ENCODE measurements around the gene PROB1.
"Not testable (repeated sequence)": the region's sequence is repeated elsewhere in the genome, so short reads cannot be mapped to it uniquely, and the experiment has no call there.

Gene PROB1, protein sequence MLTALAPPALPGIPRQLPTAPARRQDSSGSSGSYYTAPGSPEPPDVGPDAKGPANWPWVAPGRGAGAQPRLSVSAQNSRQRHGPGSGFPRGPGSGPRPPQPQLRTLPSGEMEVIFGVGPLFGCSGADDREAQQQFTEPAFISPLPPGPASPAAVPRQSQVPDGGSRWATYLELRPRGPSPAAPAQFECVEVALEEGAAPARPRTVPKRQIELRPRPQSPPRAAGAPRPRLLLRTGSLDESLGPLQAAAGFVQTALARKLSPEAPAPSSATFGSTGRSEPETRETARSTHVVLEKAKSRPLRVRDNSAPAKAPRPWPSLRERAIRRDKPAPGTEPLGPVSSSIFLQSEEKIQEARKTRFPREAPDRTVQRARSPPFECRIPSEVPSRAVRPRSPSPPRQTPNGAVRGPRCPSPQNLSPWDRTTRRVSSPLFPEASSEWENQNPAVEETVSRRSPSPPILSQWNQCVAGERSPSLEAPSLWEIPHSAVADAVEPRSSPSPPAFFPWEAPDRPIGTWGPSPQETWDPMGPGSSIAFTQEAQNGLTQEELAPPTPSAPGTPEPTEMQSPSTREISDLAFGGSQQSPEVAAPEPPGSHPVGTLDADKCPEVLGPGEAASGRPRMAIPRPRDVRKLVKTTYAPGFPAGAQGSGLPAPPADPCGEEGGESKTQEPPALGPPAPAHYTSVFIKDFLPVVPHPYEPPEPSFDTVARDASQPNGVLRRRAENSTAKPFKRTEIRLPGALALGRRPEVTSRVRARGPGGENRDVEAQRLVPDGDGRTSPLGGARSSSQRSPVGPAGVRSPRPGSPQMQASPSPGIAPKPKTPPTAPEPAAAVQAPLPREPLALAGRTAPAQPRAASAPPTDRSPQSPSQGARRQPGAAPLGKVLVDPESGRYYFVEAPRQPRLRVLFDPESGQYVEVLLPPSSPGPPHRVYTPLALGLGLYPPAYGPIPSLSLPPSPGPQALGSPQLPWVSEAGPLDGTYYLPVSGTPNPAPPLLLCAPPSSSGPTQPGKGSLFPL

DNA sequence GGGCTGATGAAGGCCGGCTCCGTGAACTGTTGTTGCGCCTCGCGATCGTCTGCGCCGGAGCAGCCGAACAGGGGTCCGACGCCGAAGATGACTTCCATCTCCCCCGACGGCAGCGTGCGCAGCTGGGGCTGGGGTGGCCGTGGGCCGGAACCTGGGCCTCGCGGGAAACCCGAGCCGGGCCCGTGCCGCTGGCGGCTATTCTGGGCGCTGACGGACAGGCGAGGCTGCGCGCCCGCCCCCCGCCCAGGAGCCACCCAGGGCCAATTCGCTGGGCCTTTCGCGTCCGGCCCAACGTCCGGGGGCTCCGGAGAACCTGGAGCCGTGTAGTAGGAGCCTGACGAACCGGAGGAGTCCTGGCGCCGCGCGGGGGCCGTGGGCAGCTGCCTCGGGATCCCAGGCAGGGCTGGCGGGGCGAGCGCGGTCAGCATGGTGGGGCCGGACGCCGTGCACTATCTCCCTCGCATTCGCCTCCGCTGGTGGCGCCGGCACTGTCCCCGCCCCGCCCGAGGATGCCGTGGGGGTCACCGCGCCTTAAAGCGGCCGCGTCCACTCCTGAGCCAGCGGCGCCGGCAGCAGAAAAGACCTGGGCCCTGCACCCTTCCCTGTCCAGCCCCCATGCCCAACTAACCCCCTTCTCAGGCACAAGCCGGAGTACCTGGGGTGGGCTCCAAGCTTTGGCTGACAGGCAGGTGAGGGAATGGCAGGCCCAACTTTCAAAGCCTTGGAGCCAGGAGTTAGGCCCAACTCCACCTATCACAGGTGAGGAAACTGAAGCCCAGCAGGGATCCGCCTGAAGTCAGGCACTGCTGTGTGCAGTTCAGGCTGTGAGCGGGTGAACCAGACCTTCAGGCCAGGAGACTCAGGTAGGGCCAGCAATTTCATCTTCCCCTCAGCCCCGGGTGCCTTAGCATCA, at the start of gene PROB1:
Gene PROB1 (minus strand): TSS at position 451 of the 913 bp plus-strand sequence. CDS start 23 bp downstream, at position 428.
- Histone ChIP-seq H3K36me3 (ENCODE audit: insufficient read depth, low read length) (no peaks in the 10 kb centered on the region), H3K9ac (ENCODE audit: low read depth, low read length) (peak within 1 kb of the TSS; percentile 80), H3K4me1 (ENCODE audit: insufficient read depth, low read length) (peaks cover 23% of the 10 kb centered on the region), H3K9me3 (ENCODE audit: control insufficient read depth, insufficient read depth, low read length) (no peaks in the 10 kb centered on the region)

DNA sequence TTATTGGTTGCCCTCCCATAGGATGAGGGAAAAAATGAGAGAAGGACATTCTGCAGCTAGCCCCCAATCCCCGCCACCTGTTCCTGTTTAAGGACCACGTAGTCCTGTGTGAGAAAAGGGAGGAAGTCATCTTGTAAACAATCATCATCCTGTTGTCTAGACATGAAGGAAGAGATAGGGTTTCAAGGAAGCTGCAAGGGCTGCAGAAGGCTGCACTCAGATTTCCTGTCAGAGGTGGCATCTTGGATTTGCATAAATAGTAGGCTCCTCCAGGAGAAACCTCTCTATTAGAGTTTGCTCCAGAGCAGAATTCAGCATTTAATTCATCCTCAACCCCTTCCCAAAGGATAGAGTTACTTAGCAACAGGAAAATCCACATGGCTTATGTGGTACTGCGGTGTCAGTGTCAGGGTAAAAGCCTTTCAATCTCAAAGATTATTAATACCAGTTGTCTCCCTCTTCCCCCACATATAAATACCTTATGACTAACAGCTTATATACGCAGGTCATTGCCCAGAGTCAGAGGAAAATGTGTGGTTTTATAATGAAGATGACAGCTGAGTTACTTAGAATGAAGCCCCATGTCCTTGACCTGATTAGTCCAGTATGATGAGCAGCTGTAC, 49.0 kb upstream of the PROB1 start:
- Histone ChIP-seq H3K36me3 (ENCODE audit: insufficient read depth, low read length) (no peaks in the 10 kb centered on the region), H3K9me3 (ENCODE audit: control insufficient read depth, insufficient read depth, low read length) (no peaks in the 10 kb centered on the region), H3K9ac (ENCODE audit: low read depth, low read length) (no peak overlapping the region), H3K4me1 (ENCODE audit: insufficient read depth, low read length) (0 out of 2 replicates have a peak, but pooled peaks cover 5% of the 10 kb centered on the region)

DNA sequence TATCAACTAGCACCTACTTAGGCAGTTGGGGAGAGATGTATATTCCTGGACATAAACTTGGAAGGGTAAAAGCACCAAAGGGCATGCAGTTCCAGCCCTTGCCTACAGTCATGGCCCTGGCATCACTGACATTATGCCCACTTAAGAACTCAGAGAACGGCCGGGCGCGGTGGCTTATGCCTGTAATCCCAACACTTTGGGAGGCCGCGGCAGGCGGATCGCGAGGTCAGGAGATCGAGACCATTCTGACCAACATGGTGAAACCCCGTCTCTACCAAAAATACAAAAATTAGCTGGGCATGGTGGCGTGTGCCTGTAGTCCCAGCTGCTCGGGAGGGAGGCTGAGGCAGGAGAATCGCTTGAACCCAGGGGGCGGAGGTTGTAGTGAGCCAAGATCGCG, 45.5 kb upstream of the PROB1 start:
- not testable (repeated sequence) for H3K36me3 ChIP-seq (ENCODE audit: insufficient read depth, low read length); H3K4me1 ChIP-seq (ENCODE audit: insufficient read depth, low read length); H3K9ac ChIP-seq (ENCODE audit: low read depth, low read length); H3K9me3 ChIP-seq (ENCODE audit: control insufficient read depth, insufficient read depth, low read length)

DNA sequence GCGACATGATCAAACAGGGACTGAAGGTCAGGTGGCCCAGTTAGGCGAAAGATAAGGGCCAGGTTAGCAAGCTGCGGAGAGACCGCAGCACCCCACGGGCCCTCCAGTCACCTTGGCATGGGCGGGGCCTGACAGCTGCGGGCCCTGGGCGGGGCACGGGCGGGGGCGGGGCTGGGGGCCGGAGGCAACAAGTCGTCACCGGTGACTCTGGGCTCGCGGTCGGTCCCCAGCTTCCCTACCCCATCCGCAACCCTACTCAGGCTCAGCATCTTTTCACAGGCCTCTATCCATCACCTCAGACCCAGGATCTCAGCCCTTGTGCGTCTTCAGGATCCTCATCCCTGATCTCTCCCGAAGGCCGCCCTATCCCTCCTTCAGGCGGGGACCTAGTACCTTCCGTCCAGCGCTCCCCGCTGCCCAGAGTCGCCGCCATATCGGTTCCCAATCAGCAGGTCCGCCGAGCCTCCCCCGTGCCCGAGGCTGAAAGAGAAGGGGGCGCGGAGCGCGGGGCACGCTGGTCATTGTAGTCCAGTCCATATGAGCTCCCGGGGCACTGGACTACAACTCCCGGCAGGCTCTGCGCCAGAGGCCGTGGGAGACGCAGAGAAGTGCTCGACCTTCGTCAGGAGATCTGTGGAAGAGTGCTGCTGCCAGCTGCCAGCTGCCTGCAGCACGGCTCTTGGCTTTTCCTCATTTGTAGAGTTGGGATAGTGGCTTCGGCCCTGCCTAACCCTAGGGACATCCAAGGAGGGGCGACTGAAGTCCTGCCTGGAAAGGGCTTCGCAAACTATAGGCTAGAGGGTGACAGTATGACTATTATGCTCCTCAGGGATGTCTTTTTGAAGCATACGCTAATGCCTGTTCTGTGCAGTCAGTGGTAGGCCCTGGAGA, 44.4 kb upstream of the PROB1 start, which contains the start of gene DNAJC18:
Gene DNAJC18 (minus strand): TSS at position 513 of the 891 bp plus-strand sequence. CDS start 80 bp downstream, at position 433.
- peak within 1 kb of the TSS; percentile 96 for H3K9ac ChIP-seq (ENCODE audit: low read depth, low read length)
- no peaks in the 10 kb centered on the region; the same call in 1 of the 2 replicates for H3K36me3 ChIP-seq (ENCODE audit: insufficient read depth, low read length)
- no peaks in the 10 kb centered on the region for H3K9me3 ChIP-seq (ENCODE audit: control insufficient read depth, insufficient read depth, low read length)
- H3K4me1 ChIP-seq (ENCODE audit: insufficient read depth, low read length), result 0 out of 2 replicates have a peak, but pooled peaks cover 5% of the 10 kb centered on the region

DNA sequence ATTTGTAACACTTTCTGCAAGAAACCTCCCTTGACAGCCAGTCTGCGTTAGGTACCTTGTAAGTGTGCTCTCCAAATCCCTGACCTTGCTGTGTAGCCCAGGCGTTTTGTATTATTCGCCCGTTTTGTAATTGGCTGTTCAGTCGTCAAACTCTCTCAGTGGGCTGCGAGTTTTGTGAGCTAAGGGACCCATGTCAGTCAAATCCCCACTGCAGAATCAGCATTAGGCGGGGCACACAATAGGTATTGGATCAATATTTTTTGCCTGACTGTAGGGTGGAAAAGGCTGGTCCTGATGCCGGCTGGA, 43.8 kb upstream of the PROB1 start:
- H3K9ac ChIP-seq (ENCODE audit: low read depth, low read length), result peak overlapping the region; percentile 51
- H3K9me3 ChIP-seq (ENCODE audit: control insufficient read depth, insufficient read depth, low read length), result no peaks in the 10 kb centered on the region
- 0 out of 2 replicates have a peak, but pooled peaks cover 1% of the 10 kb centered on the region for H3K4me1 ChIP-seq (ENCODE audit: insufficient read depth, low read length)
- no peaks in the 10 kb centered on the region; the same call in 1 of the 2 replicates for H3K36me3 ChIP-seq (ENCODE audit: insufficient read depth, low read length)

DNA sequence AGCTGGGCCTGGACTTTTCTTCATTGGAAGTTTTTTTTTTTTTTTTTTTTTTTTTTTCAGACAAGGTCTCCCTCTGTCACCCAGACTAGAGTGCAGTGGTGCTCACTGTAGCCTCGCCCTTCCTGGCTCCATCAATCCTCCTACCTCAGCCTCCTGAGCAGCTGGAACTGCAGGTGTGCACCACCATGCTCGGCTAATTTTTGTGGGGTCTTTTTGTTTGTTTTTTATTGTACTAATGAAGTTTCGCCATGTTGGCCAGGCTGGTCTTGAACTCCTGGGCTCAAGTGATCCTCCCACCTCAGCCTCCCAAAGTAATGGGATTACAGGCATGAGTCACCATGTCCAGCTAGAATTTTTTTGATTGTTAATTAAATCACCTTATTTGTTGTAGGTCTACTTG, 40.8 kb upstream of the PROB1 start:
- Histone ChIP-seq H3K9ac (ENCODE audit: low read depth, low read length) (no peak overlapping the region), H3K36me3 (ENCODE audit: insufficient read depth, low read length) (no peaks in the 10 kb centered on the region; the same call in 1 of the 2 replicates), H3K4me1 (ENCODE audit: insufficient read depth, low read length) (no peaks in the 10 kb centered on the region), H3K9me3 (ENCODE audit: control insufficient read depth, insufficient read depth, low read length) (no peaks in the 10 kb centered on the region)

DNA sequence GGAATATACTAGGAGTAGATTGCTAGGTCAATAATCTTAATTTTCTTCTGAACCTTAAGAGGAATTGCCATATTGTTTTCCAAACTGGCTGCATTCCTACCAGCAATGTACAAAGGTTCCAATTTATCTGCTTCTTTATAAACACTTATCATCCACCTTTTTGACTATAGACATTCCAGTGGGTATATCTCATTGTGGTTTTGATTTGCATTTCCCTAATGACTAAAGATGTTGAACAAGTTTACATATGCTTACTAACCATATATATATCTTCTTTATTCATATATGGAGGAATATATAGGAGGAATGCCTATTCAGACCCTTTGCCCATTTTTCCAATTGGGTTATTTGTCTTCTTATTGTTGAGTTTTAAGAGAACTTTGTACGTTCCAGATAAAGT, 36.8 kb upstream of the PROB1 start:
- H3K9me3 ChIP-seq (ENCODE audit: control insufficient read depth, insufficient read depth, low read length), result no peaks in the 10 kb centered on the region
- no peaks in the 10 kb centered on the region for H3K4me1 ChIP-seq (ENCODE audit: insufficient read depth, low read length)
- no peaks in the 10 kb centered on the region; the same call in 1 of the 2 replicates for H3K36me3 ChIP-seq (ENCODE audit: insufficient read depth, low read length)
- H3K9ac ChIP-seq (ENCODE audit: low read depth, low read length), result no peak overlapping the region

DNA sequence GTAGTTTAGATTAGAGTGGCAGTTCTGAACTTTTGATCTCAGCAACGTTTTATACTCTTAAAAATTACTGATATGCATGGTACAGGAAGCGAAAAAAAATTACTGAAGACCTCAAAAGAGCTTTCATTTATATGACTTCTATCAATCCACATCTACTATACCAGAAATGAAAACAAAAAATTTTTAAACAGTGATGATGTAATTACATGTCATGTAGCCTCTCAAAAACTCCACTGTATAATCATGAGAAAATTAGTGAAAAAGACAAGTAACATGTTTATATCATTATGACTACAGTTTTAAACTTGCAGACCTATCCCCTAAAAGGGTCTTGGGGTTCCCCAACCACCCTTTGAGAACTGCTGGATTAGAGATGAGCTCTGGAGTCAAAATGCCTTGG, 35.1 kb upstream of the PROB1 start:
- Histone ChIP-seq H3K36me3 (ENCODE audit: insufficient read depth, low read length) (no peaks in the 10 kb centered on the region), H3K9ac (ENCODE audit: low read depth, low read length) (no peak overlapping the region), H3K9me3 (ENCODE audit: control insufficient read depth, insufficient read depth, low read length) (no peaks in the 10 kb centered on the region), H3K4me1 (ENCODE audit: insufficient read depth, low read length) (no peaks in the 10 kb centered on the region)

DNA sequence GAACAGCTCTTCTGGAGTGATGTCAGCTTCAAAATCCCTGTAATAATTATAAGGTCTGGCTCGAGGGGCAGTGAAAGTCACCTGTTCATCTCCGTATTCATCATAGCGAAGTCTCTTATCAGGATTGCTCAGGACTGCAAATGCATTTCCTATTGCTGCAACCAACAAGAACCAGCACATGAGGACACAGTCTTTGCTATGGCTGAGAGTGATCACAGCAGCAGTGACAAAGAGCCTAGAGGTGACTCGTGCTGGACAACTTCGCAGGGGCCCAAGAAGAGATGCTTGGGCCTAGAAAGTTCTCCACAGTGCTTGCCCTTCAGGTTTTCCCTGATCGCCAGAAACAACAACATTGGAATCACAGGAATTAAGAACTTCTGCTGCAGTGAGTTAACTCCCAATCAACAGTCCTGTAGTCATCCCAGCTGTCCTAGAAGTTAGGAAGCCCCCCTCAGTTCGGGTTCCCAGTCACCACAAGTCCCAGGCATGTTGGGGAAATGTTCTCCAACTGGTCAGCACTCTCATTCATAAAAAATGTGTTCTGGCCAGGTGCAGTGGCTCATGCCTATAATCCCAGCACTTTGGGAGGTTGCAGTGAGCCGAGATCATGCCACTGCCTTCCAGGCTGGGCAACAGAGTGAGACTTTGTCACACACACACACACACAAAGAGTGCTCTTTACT, 31.4 kb upstream of the PROB1 start:
- Histone ChIP-seq H3K9ac (ENCODE audit: low read depth, low read length) (no peak overlapping the region), H3K9me3 (ENCODE audit: control insufficient read depth, insufficient read depth, low read length) (no peaks in the 10 kb centered on the region), H3K36me3 (ENCODE audit: insufficient read depth, low read length) (no peaks in the 10 kb centered on the region; the same call in 1 of the 2 replicates), H3K4me1 (ENCODE audit: insufficient read depth, low read length) (no peaks in the 10 kb centered on the region)

DNA sequence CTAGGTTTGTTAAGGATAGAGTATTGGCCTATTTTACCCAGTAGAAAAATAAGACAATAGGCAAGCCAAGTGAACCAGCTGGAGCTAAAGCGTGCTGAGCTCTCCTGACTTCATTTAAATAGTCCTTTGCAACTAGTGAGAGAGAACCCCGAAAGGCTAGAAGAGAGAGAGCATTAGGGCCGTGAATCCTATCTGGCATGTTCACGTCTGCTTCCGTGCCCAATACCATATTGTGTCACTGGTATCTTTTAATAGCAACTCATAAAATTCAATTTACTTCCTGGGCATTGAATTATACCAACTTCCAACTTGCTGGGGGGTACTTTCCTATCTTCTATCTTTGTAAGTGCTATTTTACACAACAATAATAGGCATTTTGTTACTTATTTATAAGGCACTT, 30.6 kb upstream of the PROB1 start:
- H3K36me3 ChIP-seq (ENCODE audit: insufficient read depth, low read length), result no peaks in the 10 kb centered on the region; the same call in 1 of the 2 replicates
- H3K9me3 ChIP-seq (ENCODE audit: control insufficient read depth, insufficient read depth, low read length), result no peaks in the 10 kb centered on the region

DNA sequence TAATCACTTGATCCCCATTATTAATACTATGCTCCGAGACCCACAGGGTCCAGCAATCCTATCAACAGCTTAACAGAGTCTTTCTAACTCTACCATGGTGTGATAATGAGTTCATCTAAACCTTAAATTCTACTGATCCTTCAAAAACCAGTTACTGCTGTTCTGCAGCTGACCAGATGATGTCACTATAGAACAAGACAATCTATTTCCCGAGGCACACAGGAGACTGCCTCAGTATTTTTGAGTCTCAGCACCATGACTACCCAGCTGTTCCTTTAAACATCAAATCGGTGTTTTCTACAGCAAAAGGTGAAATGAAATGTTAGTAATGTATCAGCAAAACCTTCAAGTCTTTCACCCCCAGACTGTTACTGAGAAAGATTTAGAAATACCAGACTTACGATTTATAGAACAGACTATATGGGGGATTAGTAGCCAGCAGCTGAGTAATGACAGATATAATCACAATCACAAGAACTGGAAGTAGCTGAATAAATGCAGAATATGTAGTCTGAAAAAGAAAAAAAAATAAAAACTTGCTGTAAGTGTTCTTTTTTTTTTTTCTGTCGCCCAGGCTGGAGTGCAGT, 27.5 kb upstream of the PROB1 start:
- no peaks in the 10 kb centered on the region; the same call in 1 of the 2 replicates for H3K36me3 ChIP-seq (ENCODE audit: insufficient read depth, low read length)
- H3K9me3 ChIP-seq (ENCODE audit: control insufficient read depth, insufficient read depth, low read length), result no peaks in the 10 kb centered on the region
- H3K4me1 ChIP-seq (ENCODE audit: insufficient read depth, low read length), result peaks cover 7% of the 10 kb centered on the region; the same call in 1 of the 2 replicates
- H3K9ac ChIP-seq (ENCODE audit: low read depth, low read length), result no peak overlapping the region

More for the DNA sequence above, 30.6 kb upstream of the PROB1 start:
- Histone ChIP-seq H3K9ac (ENCODE audit: low read depth, low read length) (no peak overlapping the region), H3K4me1 (ENCODE audit: insufficient read depth, low read length) (no peaks in the 10 kb centered on the region)

Data from ES-I3 (cell line).